CD4-positive, alpha-beta T cell treated with Interleukin-17A for 4 hours (primary cell): ENCODE data around the gene PARN.
"Not testable (repeated sequence)": the region's sequence is repeated elsewhere in the genome, so short reads cannot be mapped to it uniquely, and the experiment has no call there.

Experiments used
- DNase-seq: peaks from one replicate; pipeline ENCODE4 v3.0.0-alpha.2; 2020; ENCODE audit warnings: mixed read lengths

The PARN gene

DNA sequence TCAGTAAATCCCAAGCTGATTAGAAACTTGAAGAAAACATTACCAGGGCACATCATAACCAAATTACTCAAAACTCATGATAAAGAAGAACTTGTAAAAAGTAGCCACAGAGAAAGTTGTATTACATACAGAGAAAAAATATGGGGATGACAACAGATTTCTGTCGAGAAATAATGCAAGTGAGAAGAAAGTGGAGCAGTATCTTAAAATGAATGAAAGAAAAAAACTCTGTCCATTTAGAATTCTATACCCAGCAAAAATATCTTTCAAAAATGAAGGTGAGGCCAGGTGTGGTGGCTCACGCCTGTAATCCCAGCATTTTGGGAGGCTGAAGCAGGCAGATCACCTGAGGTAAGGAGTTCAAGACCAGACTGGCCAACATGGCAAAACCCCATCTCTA lies 165.9 kb downstream of the PARN start:
- DNase-seq = no peak

GRCh38 chr16:14462811-14463210 lies 167.2 kb downstream of the PARN start:
- DNase-seq = no peak

GRCh38 chr16:14460726-14461125 lies 169.3 kb downstream of the PARN start:
- DNase-seq = no peak

- no peak for DNase-seq
Measured at GRCh38 chr16:14458576-14458975, 171.5 kb downstream of the PARN start.

GRCh38 chr16:14456793-14457481 lies 173.1 kb downstream of the PARN start:
- no peak for DNase-seq

DNA sequence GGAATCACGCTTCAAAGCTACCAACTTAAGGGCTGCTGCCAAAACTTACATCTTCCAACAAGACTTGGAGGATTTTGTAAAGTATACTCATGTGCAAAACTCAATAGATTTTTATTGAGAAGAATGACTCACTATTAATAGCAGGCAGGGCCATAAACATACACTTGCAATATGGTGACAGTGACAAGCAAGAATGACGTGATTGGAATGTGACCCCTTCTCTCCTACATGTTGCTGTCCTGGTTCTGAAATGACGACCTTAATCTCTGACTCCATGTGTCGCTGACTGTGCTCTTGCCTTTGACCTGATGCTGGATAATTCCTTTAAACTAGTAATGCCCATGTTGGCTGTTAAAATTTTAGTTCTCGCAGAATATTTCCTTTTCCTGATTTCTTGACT lies 174.5 kb downstream of the PARN start:
- no peak for DNase-seq

DNA sequence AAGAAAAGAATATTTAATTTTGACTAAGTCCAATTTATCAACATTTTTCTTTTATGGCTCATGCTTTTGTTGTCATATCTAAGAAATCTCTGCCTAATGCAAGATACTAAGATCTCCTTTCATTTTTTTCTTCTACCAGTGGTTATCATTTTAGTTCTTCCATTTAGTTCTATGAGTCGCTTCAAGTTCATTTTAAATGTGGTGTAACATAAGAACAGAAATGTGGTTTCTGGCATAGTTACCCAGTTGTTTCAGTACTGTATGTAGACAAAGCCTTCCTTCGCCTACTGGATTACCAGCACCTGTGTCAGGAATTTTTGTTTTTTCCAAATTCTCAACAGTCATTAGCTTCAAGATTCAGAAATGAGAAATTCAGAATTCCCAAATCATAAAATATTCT lies 175.7 kb downstream of the PARN start:
- DNase-seq = no peak

DNA sequence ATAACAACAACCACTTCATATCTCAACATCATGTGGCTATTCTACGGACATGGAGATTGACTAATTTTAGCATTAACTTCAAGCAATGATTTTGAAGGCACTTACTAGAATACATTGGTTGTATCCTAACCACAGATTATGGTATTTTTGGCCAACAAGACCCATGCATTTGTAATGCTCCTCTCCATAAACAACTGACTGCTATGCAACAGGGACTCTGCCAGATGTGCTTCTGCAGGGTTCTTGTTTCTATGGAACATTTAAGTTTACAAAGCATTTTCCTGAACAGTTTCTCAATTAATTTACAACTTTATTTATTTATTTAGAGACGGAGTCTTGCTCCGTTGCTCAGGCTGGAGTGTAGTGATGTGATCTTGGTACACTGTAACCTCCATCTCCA lies 178.0 kb downstream of the PARN start:
- no peak for DNase-seq

DNA sequence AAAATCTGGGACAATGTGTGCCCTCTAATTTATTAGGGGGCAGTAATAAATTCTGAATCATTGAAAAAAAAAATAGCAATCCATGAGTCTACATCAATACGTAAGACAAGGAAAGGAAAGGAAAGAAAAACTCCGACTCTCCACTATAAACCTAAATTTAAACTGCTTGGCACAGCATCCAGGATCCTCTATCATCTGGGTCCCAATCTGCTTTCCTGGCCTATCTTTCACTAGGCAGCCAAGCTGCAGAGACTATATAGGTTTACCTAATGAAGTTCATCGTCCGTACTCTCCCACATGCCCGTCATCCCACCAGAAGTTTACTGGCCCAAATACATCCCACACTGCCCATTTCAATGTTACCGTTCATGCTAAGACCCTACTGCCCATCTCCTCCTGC lies 179.2 kb downstream of the PARN start:
- no peak for DNase-seq

DNA sequence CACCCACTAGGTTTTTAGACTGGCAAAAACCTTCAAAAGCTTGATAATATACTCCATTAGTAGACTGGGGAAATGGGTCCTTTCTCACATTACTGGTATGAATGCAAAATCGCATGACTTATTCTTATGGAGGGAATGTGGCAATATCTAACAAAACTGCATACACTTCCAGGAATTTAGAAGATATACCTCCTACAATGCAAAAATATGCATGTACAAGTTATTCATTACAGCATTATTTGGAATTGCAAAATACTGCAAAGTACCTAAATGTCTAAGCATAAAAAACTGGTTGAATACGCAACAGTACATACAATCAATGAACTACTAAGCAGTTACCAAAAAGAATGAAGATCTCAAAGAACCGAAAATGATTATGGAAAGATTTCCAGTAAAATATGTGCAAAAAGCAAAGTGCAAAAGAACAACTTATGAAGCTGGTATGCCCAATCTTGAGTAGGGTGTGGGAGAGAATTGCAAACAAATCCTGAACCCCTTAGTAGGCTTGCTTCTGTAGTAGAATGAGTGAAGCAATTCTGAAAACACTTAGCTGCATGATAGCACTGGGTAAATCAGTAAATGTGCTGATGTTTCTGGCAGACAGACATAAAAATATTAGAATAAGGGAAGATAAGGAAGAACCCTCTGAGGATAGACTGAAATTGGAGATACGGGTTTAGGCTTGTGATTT lies 180.1 kb downstream of the PARN start:
- DNase-seq = no peak

- DNase-seq = no peak
Measured at GRCh38 chr16:14449334-14449733, 180.7 kb downstream of the PARN start.

GRCh38 chr16:14448879-14449278 lies 181.2 kb downstream of the PARN start:
- DNase-seq = no peak

- no peak for DNase-seq
Measured at GRCh38 chr16:14447783-14448182, 182.3 kb downstream of the PARN start.

GRCh38 chr16:14446796-14447195 lies 183.3 kb downstream of the PARN start:
- no peak for DNase-seq

GRCh38 chr16:14445937-14446715 lies 183.9 kb downstream of the PARN start:
- no peak for DNase-seq

DNA sequence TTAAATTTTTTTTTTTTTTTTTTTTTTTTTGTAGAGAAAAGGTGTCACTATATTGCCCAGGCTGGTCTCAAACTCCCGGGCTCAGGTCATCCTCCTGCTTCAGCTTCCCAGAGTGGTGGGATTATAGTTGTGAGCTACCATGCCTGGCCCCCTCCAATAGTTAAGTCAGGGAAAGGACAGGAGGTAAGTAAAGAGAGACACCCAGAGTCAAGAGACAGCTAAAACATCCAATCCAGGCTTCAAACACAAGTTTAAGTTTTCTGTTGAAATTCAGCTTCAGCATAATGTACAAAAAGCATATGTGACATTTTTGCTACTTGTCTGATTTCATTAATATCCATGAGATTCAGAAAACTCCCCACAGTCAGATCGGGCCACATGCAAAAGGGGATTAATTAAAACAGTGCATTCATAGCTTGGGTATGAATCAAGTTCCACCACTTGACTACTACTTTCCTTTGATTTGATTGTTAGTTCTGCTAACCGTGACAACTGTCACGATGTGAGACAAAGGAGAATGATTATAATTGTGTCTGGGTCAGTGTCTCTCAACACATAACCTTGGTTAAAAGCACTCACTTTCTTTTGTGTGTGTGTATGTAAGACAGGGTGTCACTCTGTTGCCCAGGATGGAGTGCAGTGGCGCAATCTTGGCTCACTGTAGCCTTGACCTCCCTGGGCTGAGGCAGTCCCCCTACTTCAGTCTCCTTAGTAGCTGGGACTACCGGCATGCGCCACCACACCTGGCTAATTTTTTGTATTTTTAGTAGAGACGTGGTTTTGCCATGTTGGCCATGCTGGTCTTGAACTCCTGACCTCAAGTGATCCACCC lies 184.9 kb downstream of the PARN start:
- DNase-seq = no peak

GRCh38 chr16:14441533-14441932 lies 188.5 kb downstream of the PARN start:
- DNase-seq = not testable (repeated sequence)

GRCh38 chr16:14438256-14438655 lies 191.8 kb downstream of the PARN start:
- no peak for DNase-seq

- no peak for DNase-seq
Measured at GRCh38 chr16:14437426-14437825, 192.6 kb downstream of the PARN start.

DNA sequence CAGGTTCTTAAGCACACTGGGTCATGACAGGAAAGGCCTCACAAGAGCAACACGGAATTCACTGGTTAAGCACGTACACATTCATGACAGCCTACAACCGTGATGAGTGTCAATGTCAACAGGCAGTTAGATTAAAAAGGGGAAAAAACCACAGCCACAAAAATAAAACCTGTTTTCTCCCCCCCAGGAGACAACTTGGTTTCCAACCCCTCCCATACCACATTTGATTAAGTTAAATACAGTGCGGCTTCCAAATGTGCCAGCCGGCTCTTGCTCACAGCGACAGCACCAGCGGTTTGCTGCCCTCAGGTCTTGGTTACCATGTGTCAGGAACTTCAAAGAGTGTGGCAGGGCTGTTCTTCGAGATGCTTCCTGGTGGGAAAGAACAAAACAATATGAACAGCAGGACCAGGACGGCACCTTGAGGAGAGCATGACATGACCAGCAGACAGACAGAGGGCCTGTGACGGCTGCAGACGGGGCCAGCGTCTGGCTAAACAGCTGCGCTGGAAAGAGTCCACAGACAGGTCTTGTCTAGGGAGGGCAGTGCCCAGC lies 193.6 kb downstream of the PARN start:
- peak; percentile 46 for DNase-seq

GRCh38 chr16:14434860-14435259 lies 195.2 kb downstream of the PARN start:
- no peak for DNase-seq

DNA sequence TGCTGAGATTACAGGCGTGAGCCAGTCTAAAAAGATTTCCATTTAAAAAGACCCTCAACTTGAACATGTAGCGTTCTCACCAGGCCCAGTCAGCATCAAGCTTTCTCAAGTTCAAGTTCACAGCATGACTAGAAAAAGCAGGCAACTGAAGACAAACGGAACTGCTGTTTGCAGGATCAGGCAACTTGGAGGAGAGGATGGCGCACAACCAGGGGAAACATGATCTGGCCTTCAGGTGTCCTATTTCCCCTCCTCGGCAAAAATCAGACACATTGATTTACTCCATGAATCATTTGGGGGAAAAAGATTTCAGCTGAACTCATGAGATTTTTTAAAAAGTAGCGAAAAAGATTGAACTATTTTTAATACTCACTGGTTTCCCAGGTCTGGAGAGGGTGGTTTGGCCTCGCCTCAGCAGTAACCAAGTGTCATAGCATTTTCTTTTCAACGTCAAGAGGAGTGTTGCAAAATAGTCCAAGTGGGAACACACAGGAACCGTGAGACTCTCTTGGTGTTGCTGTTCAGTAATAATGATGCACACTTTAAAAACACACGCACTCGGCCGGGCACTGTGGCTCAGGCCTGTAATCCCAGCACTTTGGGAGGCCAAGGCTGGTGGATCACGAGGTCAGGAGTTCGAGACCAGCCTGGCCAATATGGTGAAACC lies 201.0 kb downstream of the PARN start:
- not testable (repeated sequence) for DNase-seq
